HG03025 (cell line): ENCODE results near the gene CAD.
"Not testable (repeated sequence)": the region's sequence is repeated elsewhere in the genome, so short reads cannot be mapped to it uniquely, and the experiment has no call there.

Source experiments
- ATAC-seq: cut with Tn5 transposase; IDR thresholded peaks from one replicate; pipeline ENCODE4 v1.9.1; 2021; ENCODE audit warnings: mild to moderate bottlenecking, moderate library complexity; ENCODE audit not compliant: unreplicated experiment, low FRiP score

Gene CAD

GRCh38 chr2:27250652-27251379 lies 33.6 kb downstream of the CAD start:
- no peak for ATAC-seq

- no peak for ATAC-seq
Measured at GRCh38 chr2:27251766-27252165, 34.6 kb downstream of the CAD start.

- ATAC-seq, result no peak
Measured at GRCh38 chr2:27255187-27255586, 38.0 kb downstream of the CAD start.

- ATAC-seq, result no peak
Measured at GRCh38 chr2:27255660-27256059, 38.5 kb downstream of the CAD start.

- ATAC-seq, result no peak
Measured at GRCh38 chr2:27256855-27257454, 39.8 kb downstream of the CAD start.

GRCh38 chr2:27258051-27258450 lies 40.9 kb downstream of the CAD start:
- no peak for ATAC-seq

GRCh38 chr2:27261241-27261925 lies 44.2 kb downstream of the CAD start:
- no peak for ATAC-seq

GRCh38 chr2:27261926-27262298 lies 44.7 kb downstream of the CAD start:
- no peak for ATAC-seq

- ATAC-seq, result no peak
Measured at GRCh38 chr2:27262379-27263286, 45.5 kb downstream of the CAD start, which contains the start of gene SLC30A3. Gene SLC30A3 (minus strand): TSS chr2:27263047. CDS start chr2:27262906, 141 bp downstream.

- ATAC-seq, result no peak
Measured at GRCh38 chr2:27263287-27264252, 46.4 kb downstream of the CAD start.

- ATAC-seq, result no peak
Measured at GRCh38 chr2:27264253-27264752, 47.1 kb downstream of the CAD start.

- no peak for ATAC-seq
Measured at GRCh38 chr2:27264753-27265535, 47.8 kb downstream of the CAD start.

GRCh38 chr2:27265536-27265870 lies 48.3 kb downstream of the CAD start:
- ATAC-seq, result no peak

GRCh38 chr2:27268296-27268695 lies 51.1 kb downstream of the CAD start:
- not testable (repeated sequence) for ATAC-seq

- ATAC-seq, result no peak
Measured at GRCh38 chr2:27270131-27270530, 53.0 kb downstream of the CAD start.

GRCh38 chr2:27270670-27271069 lies 53.5 kb downstream of the CAD start:
- ATAC-seq, result no peak

- ATAC-seq, result no peak
Measured at GRCh38 chr2:27271631-27272340, 54.6 kb downstream of the CAD start.
